Spleen (tissue), 7 donors: ENCODE measurements around the gene OR2T2.

Experiments used
- CTCF ChIP-seq, 11 experiments: fragments of 200-600 bp in 7 of 11; fragments of 450-650 bp in 4 of 11; sonication (generic) in 4 of 11; IDR thresholded peaks in 8 of 11; conservative IDR thresholded peaks in 3 of 11; 1 replicate in 7 of 11; 2 replicates in 4 of 11; pipeline versions ENCODE4 v1.4.0 to v1.8.0; 2016 to 2021; ENCODE audit warnings: antibody characterized with exemption in 11 of 11, inconsistent platforms in 4 of 11, mild to moderate bottlenecking in 1 of 11
- POLR2A ChIP-seq, 3 donors: fragments of 450-650 bp; IDR thresholded peaks; one replicate each; pipeline ENCODE4 v1.5.1; 2017; ENCODE audit warnings: antibody characterized with exemption in 3 of 3, mild to moderate bottlenecking in 1 of 3
- POLR2AphosphoS5 ChIP-seq, 3 donors: sonication (generic); formaldehyde crosslinking; IDR thresholded peaks; one replicate each; pipeline ENCODE4 v1.5.1; 2017; ENCODE audit warnings: antibody characterized with exemption in 3 of 3
- donor health status: DM: no; HTN: no; CAD: no; lungs with moderate emphysema.
- donor health status: DM: no; HTN: no; CAD: no.
- donor health status: DM: no; HTN: no; CAD: no.

- TF ChIP-seq POLR2AphosphoS5 (IDR thresholded peaks at IDR 0.05), result no peak
- TF ChIP-seq CTCF (IDR thresholded peaks at IDR 0.05 in 8 of 11, conservative IDR thresholded peaks at IDR 0.05 in 3 of 11), result no peak
- TF ChIP-seq POLR2A (IDR thresholded peaks at IDR 0.05), result no peak
Observed at GRCh38 chr1:248406721-248407692, 38.4 kb upstream of the OR2T2 start.
